ENCODE measurements around the gene CD300C.
"Not testable (repeated sequence)": the region's sequence is repeated elsewhere in the genome, so short reads cannot be mapped to it uniquely, and the experiment has no call there.

The CD300C gene

GRCh38 chr17:74545843-74546230, at the start of gene CD300C:
CD300C (minus strand) TSS chr17:74546115; CDS start chr17:74545782, 333 bp downstream.
- DNase-seq (ENCODE audit: low spot score), result no peak

- DNase-seq (ENCODE audit: low spot score), result no peak
Measured at GRCh38 chr17:74595037-74595750, 49.3 kb upstream of the CD300C start.

GRCh38 chr17:74592087-74592990, 46.4 kb upstream of the CD300C start, which contains the start of gene CD300LD:
CD300LD (minus strand) TSS chr17:74592283; CDS start chr17:74592202, 81 bp downstream.
- DNase-seq (ENCODE audit: low spot score), result no peak

- DNase-seq (ENCODE audit: low spot score), result no peak
Measured at GRCh38 chr17:74591503-74591902, 45.6 kb upstream of the CD300C start.

- no peak for DNase-seq (ENCODE audit: low spot score)
Measured at GRCh38 chr17:74585711-74586110, 39.8 kb upstream of the CD300C start.

GRCh38 chr17:74584292-74585060, 38.6 kb upstream of the CD300C start:
- no peak for DNase-seq (ENCODE audit: low spot score)

- DNase-seq (ENCODE audit: low spot score), result no peak
Measured at GRCh38 chr17:74582633-74583032, 36.7 kb upstream of the CD300C start.

GRCh38 chr17:74579900-74580299, 34.0 kb upstream of the CD300C start:
- no peak for DNase-seq (ENCODE audit: low spot score)

GRCh38 chr17:74578979-74579378, 33.1 kb upstream of the CD300C start:
- DNase-seq (ENCODE audit: low spot score), result no peak

- no peak for DNase-seq (ENCODE audit: low spot score)
Measured at GRCh38 chr17:74574489-74575142, 28.7 kb upstream of the CD300C start.

- DNase-seq (ENCODE audit: low spot score), result not testable (repeated sequence)
Measured at GRCh38 chr17:74573635-74574034, 27.7 kb upstream of the CD300C start.

GRCh38 chr17:74573169-74573568, 27.3 kb upstream of the CD300C start:
- DNase-seq (ENCODE audit: low spot score), result no peak

GRCh38 chr17:74571621-74572270, 25.8 kb upstream of the CD300C start:
- no peak for DNase-seq (ENCODE audit: low spot score)

GRCh38 chr17:74569020-74570003, 23.4 kb upstream of the CD300C start:
- DNase-seq (ENCODE audit: low spot score), result no peak

- DNase-seq (ENCODE audit: low spot score), result no peak
Measured at GRCh38 chr17:74568106-74568873, 22.4 kb upstream of the CD300C start.

GRCh38 chr17:74567397-74567796, 21.5 kb upstream of the CD300C start, which contains the start of gene CD300H:
CD300H (minus strand) TSS chr17:74567509.
- no peak for DNase-seq (ENCODE audit: low spot score)

- no peak for DNase-seq (ENCODE audit: low spot score)
Measured at GRCh38 chr17:74566132-74566753, 20.3 kb upstream of the CD300C start.

GRCh38 chr17:74565126-74565525, 19.2 kb upstream of the CD300C start:
- DNase-seq (ENCODE audit: low spot score), result no peak

GRCh38 chr17:74563358-74563757, 17.4 kb upstream of the CD300C start:
- DNase-seq (ENCODE audit: low spot score), result no peak

All from hematopoietic multipotent progenitor cell treated with erythropoietin and hydrocortisone succinate and interleukin-3 and kit ligand, for 17 days (in vitro differentiated cells).